ENCODE results near the gene ST3GAL5. TPM values are rescaled to one million over a fixed set of nuclear protein-coding genes. Genes with fewer than 3 reads are reported as not detected.

ST3GAL5 gene
- total RNA-seq, 4 donors from 2014 or later, result 12.6 to 26.0 (median 21.8) TPM

DNA sequence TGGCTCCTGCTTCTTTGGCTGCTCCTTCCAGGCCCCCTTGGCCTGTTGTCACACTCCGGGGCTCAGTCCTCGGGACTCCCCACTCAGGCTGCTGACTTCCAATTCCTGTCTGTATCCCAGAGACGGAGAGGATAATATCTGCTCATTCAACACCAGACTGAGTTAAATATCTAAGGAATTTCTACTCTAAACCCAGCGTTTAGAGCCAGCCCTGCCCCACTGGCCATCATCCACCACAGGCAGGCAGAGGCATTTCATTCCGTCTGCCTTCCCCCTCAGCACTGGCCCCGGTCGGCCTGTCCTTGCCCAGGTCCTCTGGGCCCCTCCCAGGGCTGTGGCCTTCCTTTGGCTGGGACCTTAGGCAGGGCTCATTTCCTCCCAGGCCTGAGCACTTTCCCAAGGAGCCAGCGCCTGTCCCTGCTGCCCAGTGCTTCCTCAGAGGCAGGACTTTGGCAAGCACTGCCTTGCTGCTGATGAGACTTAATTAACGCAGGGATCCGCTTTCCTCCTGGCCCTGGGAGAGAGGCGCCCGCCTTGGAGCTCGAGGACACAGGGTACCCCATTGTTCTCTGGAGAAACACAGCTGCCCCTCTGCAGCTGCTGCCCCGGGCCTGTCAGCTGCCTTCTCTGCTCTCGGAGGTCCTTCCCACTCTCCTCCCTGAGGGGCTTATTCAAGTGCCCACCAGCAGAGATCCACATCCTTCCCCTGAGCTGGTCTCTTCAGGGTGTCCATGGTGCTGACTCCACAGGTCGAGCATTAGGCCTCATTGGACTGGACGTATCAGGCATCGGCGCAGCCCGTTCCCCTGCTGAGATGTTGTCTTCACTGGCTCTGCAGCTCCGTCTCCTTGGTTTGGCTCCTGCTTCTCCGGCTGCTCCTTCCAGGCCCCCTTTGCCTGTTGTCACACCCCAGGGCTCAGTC, 92.2 kb downstream of the ST3GAL5 start:
- in situ Hi-C loops (cut with MboI; ENCODE audit: low sequenced_read_pairs in 4 of 4) (loop anchor here in 1 of 4 donors (10.0 kb wide), 1 partner anchor 52 kb away; no protein-coding TSS in a partner anchor), intact Hi-C loops (cut with DNase I; ENCODE audit: low total_unique reads) (loop anchor here (2.0 kb wide), 1 partner anchor 16 kb away; no protein-coding TSS in a partner anchor)
- Histone ChIP-seq H3K4me1 (peaks cover 66 to 67% of the 10 kb centered on the region in 2 donors), H3K4me3 (peak overlapping the region in 1 of 4 donors; percentile 14), H3K27ac (peak overlapping the region; percentile 21 to 63 (median 52)), H3K27me3 (no peaks in the 10 kb centered on the region), H3K36me3 (no peaks in the 10 kb centered on the region), H3K9me3 (no peaks in the 10 kb centered on the region)
- DNase-seq, result no peak
- peak in 1 of 2 donors; percentile 30 for ATAC-seq
- TF ChIP-seq POLR2A (IDR thresholded peaks at IDR 0.05), result no peak
- TF ChIP-seq CTCF (IDR thresholded peaks at IDR 0.05 in 4 of 5, conservative IDR thresholded peaks at IDR 0.05 in 1 of 5), result no peak

DNA sequence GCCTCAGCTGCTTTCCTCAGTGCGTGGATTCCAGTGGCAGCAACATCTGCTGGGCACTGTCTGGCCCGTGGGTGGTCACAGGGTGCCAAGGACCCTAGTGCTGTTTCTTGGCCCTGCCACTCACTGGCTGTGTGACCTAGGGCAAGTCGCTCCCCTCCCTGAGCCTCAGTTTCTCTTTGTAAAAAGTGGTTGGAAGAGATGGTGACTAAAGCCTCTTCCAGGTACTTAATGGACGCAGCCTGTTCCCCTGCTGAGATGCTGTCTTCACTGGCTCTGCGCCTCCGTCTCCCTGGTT, 92.8 kb downstream of the ST3GAL5 start:
- no peaks in the 10 kb centered on the region for H3K27me3 ChIP-seq
- no peaks in the 10 kb centered on the region for H3K36me3 ChIP-seq
- TF ChIP-seq POLR2A (IDR thresholded peaks at IDR 0.05), result no peak
- TF ChIP-seq CTCF (IDR thresholded peaks at IDR 0.05 in 4 of 5, conservative IDR thresholded peaks at IDR 0.05 in 1 of 5), result no peak
- H3K9me3 ChIP-seq, result no peaks in the 10 kb centered on the region
- peak overlapping the region in 1 of 4 donors; percentile 14 for H3K4me3 ChIP-seq
- DNase-seq (no peak), ATAC-seq (no peak)
- intact Hi-C loops (cut with DNase I; ENCODE audit: low total_unique reads), result loop anchor here (2.0 kb wide), 1 partner anchor 15 kb away; no protein-coding TSS in a partner anchor
- H3K4me1 ChIP-seq, result peaks cover 66 to 68% of the 10 kb centered on the region in 2 donors
- in situ Hi-C loops (cut with MboI; ENCODE audit: low sequenced_read_pairs in 4 of 4), result loop anchor here in 1 of 4 donors (10.0 kb wide), 1 partner anchor 51 kb away; no protein-coding TSS in a partner anchor
- H3K27ac ChIP-seq, result peak overlapping the region; percentile 21 to 63 (median 52)

GRCh38 chr2:85795331-85796045, 93.3 kb downstream of the ST3GAL5 start:
- H3K27me3 ChIP-seq, result no peaks in the 10 kb centered on the region
- peaks cover 66 to 68% of the 10 kb centered on the region in 2 donors for H3K4me1 ChIP-seq
- in situ Hi-C loops (cut with MboI; ENCODE audit: low sequenced_read_pairs in 4 of 4), result loop anchor here in 1 of 4 donors (10.0 kb wide), 1 partner anchor 51 kb away; no protein-coding TSS in a partner anchor
- no peak for TF ChIP-seq POLR2A (IDR thresholded peaks at IDR 0.05)
- no peak for TF ChIP-seq CTCF (IDR thresholded peaks at IDR 0.05 in 4 of 5, conservative IDR thresholded peaks at IDR 0.05 in 1 of 5)
- intact Hi-C loops (cut with DNase I; ENCODE audit: low total_unique reads), result loop anchor here (2.0 kb wide), 1 partner anchor 15 kb away; no protein-coding TSS in a partner anchor
- no peak for DNase-seq
- no peak overlapping the region for H3K4me3 ChIP-seq
- H3K36me3 ChIP-seq, result no peaks in the 10 kb centered on the region
- H3K9me3 ChIP-seq, result no peaks in the 10 kb centered on the region
- H3K27ac ChIP-seq, result peak overlapping the region; percentile 21 to 63 (median 52)
- no peak for ATAC-seq

- H3K36me3 ChIP-seq, result no peaks in the 10 kb centered on the region
- peak overlapping the region in 3 of 4 donors; percentile 24 to 63 (median 53) for H3K27ac ChIP-seq
- in situ Hi-C loops (cut with MboI; ENCODE audit: low sequenced_read_pairs in 4 of 4) (loop anchor here in 1 of 4 donors (10.0 kb wide), 1 partner anchor 50 kb away; no protein-coding TSS in a partner anchor), intact Hi-C loops (cut with DNase I; ENCODE audit: low total_unique reads) (no loop called here)
- H3K9me3 ChIP-seq, result no peaks in the 10 kb centered on the region
- no peak overlapping the region for H3K4me3 ChIP-seq
- peaks cover 66 to 68% of the 10 kb centered on the region in 2 donors for H3K4me1 ChIP-seq
- DNase-seq (no peak), ATAC-seq (no peak)
- H3K27me3 ChIP-seq, result no peaks in the 10 kb centered on the region
- TF ChIP-seq CTCF (IDR thresholded peaks at IDR 0.05 in 4 of 5, conservative IDR thresholded peaks at IDR 0.05 in 1 of 5) (no peak), POLR2A (IDR thresholded peaks at IDR 0.05) (no peak)
Observed at GRCh38 chr2:85794491-85795121, 94.2 kb downstream of the ST3GAL5 start.
